Effector memory CD4-positive, alpha-beta T cell (primary cell): ENCODE results near the gene NFATC2.

ENCODE experiments used
- DNase-seq, 3 donors: peaks; one replicate each; pipeline ENCODE4 v3.0.0-alpha.2; 2020
- H3K27ac ChIP-seq: 2 replicates; pipeline ENCODE4 v1.7.0; 2013; ENCODE audit warnings: mild to moderate bottlenecking, low read length, moderate library complexity; ENCODE audit not compliant: insufficient read depth, poor library complexity, severe bottlenecking
- H3K27me3 ChIP-seq: replicated peaks from 2 replicates; pipeline ENCODE4 v1.7.0; 2013; ENCODE audit warnings: mild to moderate bottlenecking, low read length; ENCODE audit not compliant: insufficient read depth, control insufficient read depth, poor library complexity, severe bottlenecking
- H3K36me3 ChIP-seq: 2 replicates; pipeline ENCODE4 v1.7.0; 2013; ENCODE audit warnings: mild to moderate bottlenecking, low read length, moderate library complexity; ENCODE audit not compliant: control insufficient read depth, insufficient read depth
- H3K4me1 ChIP-seq: 2 replicates; pipeline ENCODE4 v1.7.0; 2013; ENCODE audit warnings: low read length, mild to moderate bottlenecking; ENCODE audit not compliant: control insufficient read depth, insufficient read depth, poor library complexity, severe bottlenecking
- H3K4me3 ChIP-seq: 2 replicates; pipeline ENCODE4 v1.7.0; 2013; ENCODE audit warnings: low read length, low read depth, mild to moderate bottlenecking; ENCODE audit not compliant: insufficient read depth, poor library complexity, severe bottlenecking
- H3K9me3 ChIP-seq: 2 replicates; pipeline ENCODE4 v1.7.0; 2013; ENCODE audit warnings: mild to moderate bottlenecking, low read length, moderate library complexity; ENCODE audit not compliant: control insufficient read depth

The NFATC2 gene

GRCh38 chr20:51357543-51357942 lies 185.0 kb downstream of the NFATC2 start:
- Histone ChIP-seq H3K4me1 (no peaks in the 10 kb centered on the region), H3K27me3 (no peaks in the 10 kb centered on the region), H3K27ac (no peak overlapping the region), H3K36me3 (no peaks in the 10 kb centered on the region), H3K4me3 (no peak overlapping the region), H3K9me3 (no peaks in the 10 kb centered on the region)
- DNase-seq, result no peak

GRCh38 chr20:51356871-51357270 lies 185.6 kb downstream of the NFATC2 start:
- no peaks in the 10 kb centered on the region for H3K27me3 ChIP-seq
- no peak overlapping the region for H3K27ac ChIP-seq
- no peak for DNase-seq
- no peaks in the 10 kb centered on the region for H3K4me1 ChIP-seq
- H3K9me3 ChIP-seq, result no peaks in the 10 kb centered on the region
- H3K36me3 ChIP-seq, result no peaks in the 10 kb centered on the region
- H3K4me3 ChIP-seq, result no peak overlapping the region

DNA sequence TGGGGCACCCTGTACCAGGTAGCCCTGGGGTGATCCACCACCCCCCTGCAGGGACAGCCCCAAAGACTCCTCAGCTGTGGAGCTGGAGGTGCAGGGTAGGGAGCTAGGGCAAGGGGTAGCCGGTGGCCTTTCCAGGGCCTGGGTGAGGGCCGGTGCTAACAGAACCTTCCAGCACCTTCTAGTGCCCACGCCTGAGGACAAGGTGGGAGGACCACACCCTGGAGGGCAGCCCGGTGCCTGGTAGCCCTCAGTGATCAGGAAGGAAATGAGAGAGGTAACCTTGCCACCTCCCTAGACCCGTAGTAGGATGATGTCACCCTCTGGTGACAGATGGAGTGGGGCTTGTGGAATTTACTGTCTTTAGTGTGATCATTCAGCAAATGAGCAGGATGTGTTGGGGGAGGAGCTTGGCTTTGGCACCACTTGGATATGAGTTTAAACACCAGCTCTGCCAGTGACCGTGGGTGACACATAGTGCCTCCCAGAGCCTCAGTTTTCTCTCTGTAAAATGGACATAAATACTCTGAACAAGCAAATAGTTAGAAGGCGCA lies 187.7 kb downstream of the NFATC2 start:
- Histone ChIP-seq H3K36me3 (no peaks in the 10 kb centered on the region), H3K27me3 (no peaks in the 10 kb centered on the region), H3K27ac (no peak overlapping the region), H3K4me1 (no peaks in the 10 kb centered on the region), H3K9me3 (no peaks in the 10 kb centered on the region), H3K4me3 (no peak overlapping the region)
- DNase-seq, result no peak

GRCh38 chr20:51354191-51354768 lies 188.2 kb downstream of the NFATC2 start:
- Histone ChIP-seq H3K4me1 (no peaks in the 10 kb centered on the region), H3K4me3 (no peak overlapping the region), H3K9me3 (no peaks in the 10 kb centered on the region), H3K27ac (no peak overlapping the region), H3K36me3 (no peaks in the 10 kb centered on the region), H3K27me3 (no peaks in the 10 kb centered on the region)
- DNase-seq, result no peak

DNA sequence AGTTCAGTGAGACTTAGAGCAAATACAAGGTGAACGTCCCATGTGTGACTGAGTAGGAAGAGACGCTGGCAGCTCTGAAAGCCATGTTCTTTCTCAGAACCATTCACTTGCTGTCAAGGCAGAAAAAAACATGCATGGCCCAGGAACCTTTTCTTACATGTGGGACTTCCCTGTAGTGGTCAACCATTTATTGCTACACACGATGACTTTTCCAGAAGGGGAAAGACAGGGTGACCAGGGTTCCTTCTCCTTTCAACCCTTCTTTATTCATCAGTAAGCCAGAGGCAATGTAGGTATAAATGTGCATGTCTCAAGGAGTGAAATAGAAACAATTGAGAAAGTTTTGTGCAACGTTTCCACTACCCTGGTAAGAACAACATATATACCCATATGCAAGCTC lies 189.0 kb downstream of the NFATC2 start:
- no peak overlapping the region for H3K27ac ChIP-seq

GRCh38 chr20:51352791-51353190 lies 189.7 kb downstream of the NFATC2 start:
- Histone ChIP-seq H3K27me3 (no peaks in the 10 kb centered on the region), H3K27ac (no peak overlapping the region), H3K9me3 (no peaks in the 10 kb centered on the region), H3K36me3 (no peaks in the 10 kb centered on the region), H3K4me3 (no peak overlapping the region), H3K4me1 (no peaks in the 10 kb centered on the region)
- DNase-seq, result no peak

More for the DNA sequence above, 189.0 kb downstream of the NFATC2 start:
- Histone ChIP-seq H3K4me1 (no peaks in the 10 kb centered on the region), H3K9me3 (no peaks in the 10 kb centered on the region), H3K36me3 (no peaks in the 10 kb centered on the region), H3K4me3 (no peak overlapping the region), H3K27me3 (no peaks in the 10 kb centered on the region)
- no peak for DNase-seq

- Histone ChIP-seq H3K36me3 (no peaks in the 10 kb centered on the region), H3K27ac (no peak overlapping the region), H3K9me3 (no peaks in the 10 kb centered on the region), H3K4me1 (no peaks in the 10 kb centered on the region), H3K27me3 (no peaks in the 10 kb centered on the region), H3K4me3 (no peak overlapping the region)
- no peak for DNase-seq
Measured at GRCh38 chr20:51350941-51351631, 191.4 kb downstream of the NFATC2 start.

DNA sequence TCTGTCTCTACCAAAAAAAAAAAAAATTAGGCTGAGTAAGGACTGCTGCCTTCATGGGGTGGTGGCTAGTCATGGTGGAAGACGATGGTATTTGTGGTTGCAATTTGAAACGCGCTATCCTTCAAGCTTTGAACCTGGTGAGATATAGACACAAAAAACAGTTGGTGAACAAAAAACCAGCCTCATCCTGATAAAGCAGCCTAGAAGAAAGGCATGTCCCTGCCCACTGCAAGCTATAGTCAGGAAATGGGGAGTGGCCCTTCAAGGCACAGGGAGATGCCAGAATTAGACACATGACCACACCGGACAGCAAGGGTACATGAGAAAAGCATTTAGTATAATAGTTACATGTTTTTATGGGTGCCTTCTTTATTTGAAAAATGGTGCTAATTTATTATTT lies 193.6 kb downstream of the NFATC2 start:
- no peak overlapping the region for H3K27ac ChIP-seq
- no peak for DNase-seq

DNA sequence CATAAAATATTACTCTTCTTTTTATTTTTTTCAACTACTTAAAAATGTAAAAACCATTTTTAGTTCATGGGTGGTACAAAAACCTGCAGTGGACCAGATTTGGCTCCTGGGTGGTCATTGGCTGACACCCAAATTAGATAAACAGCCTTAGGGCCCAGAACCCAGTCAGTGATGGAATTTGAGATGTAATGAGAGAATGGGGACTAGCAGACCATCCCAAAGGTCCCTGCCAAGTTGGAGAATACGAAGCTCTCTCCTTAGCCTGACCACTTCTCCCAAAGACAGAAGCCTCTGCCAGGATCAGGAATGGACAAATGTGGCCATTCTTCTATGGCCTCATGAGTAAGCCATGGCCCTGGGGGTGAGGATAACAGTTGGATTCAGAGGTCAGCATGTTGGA lies 194.7 kb downstream of the NFATC2 start:
- Histone ChIP-seq H3K36me3 (no peaks in the 10 kb centered on the region), H3K4me3 (no peak overlapping the region), H3K27me3 (no peaks in the 10 kb centered on the region), H3K9me3 (no peaks in the 10 kb centered on the region), H3K27ac (no peak overlapping the region), H3K4me1 (no peaks in the 10 kb centered on the region)
- DNase-seq, result no peak

More for the DNA sequence above, 193.6 kb downstream of the NFATC2 start:
- Histone ChIP-seq H3K9me3 (no peaks in the 10 kb centered on the region), H3K4me3 (no peak overlapping the region), H3K4me1 (no peaks in the 10 kb centered on the region), H3K27me3 (no peaks in the 10 kb centered on the region), H3K36me3 (no peaks in the 10 kb centered on the region)

DNA sequence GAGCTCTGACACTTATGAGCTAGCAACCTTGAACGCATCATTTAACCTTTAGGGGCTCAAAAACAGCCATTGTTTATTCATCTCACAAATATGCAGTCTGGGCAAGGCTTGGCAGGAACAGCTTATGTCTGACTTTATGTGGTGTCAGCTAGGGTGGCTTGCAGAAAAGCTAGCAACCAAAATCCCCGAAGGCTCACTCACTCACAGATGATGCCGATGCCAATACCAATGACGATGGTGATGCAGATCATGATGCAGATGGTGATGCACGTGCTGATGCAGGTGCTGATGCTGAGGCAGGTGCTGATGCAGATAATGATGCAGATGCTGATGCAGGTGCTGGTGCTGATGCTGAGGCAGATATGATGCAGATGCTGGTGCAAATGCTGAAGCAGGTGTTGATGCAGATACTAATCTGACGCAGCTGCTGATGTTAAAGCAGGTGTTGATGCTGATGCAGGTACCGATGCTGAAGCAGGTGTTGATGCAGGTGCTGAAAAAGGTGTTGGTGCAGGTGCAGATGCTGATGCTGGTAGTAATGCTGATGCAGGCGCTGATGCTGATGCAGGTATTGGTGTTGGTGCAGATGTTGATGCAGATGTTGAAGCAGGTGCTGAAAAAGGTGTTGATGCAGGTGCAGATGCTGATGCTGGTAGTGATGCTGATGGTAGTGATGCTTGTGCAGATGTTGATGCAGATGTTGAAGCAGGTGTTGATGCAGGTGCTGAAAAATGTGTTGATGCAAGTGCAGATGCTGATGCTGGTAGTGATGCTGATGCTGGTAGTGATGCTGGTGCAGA lies 195.6 kb downstream of the NFATC2 start:
- no peak overlapping the region for H3K4me3 ChIP-seq
- H3K27me3 ChIP-seq, result no peaks in the 10 kb centered on the region
- no peaks in the 10 kb centered on the region for H3K4me1 ChIP-seq
- no peaks in the 10 kb centered on the region for H3K36me3 ChIP-seq
- H3K9me3 ChIP-seq, result no peaks in the 10 kb centered on the region
- DNase-seq, result no peak
- no peak overlapping the region for H3K27ac ChIP-seq
